Activated B cell treated with CpG ODN at 0.5 μM for 24 hours (primary cell): Measurements from ENCODE around the gene DIP2C. TPM values are rescaled to one million over a fixed set of nuclear protein-coding genes. Genes with fewer than 3 reads are reported as not detected.

ENCODE experiments used
- ATAC-seq: fragments of 200-7000 bp; cut with Tn5 transposase; one replicate; pipeline ENCODE4 v1.10.0; 2021; ENCODE audit warnings: low read depth, mild to moderate bottlenecking, moderate library complexity
- CTCF ChIA-PET: fragments of 350-600 bp; sonication (Branson Sonifier 250); formaldehyde crosslinking; loops from one replicate; lab custom pipeline; 2021; ENCODE audit warnings: antibody characterized with exemption; lab: Charles Lee
- POLR2A ChIA-PET: fragments of 350-600 bp; sonication (Branson Sonifier 250); formaldehyde crosslinking; loops from one replicate; lab custom pipeline; 2021; ENCODE audit warnings: antibody characterized with exemption; lab: Charles Lee
- DNase-seq: peaks from one replicate; pipeline ENCODE4 v3.0.0; 2022
- H3K27ac Mint-ChIP-seq: one replicate; pipeline ENCODE4 v1.8.0; 2020; ENCODE audit warnings: mixed read lengths
- H3K27me3 Mint-ChIP-seq: one replicate; pipeline ENCODE4 v1.8.0; 2021; ENCODE audit warnings: mixed read lengths
- H3K36me3 Mint-ChIP-seq: one replicate; pipeline ENCODE4 v1.8.0; 2021; ENCODE audit warnings: low read depth, mixed read lengths
- H3K4me1 Mint-ChIP-seq: one replicate; pipeline ENCODE4 v1.8.0; 2021; ENCODE audit warnings: mixed read lengths
- H3K4me3 Mint-ChIP-seq: one replicate; pipeline ENCODE4 v1.8.0; 2020; ENCODE audit warnings: mild to moderate bottlenecking, mixed read lengths
- H3K9me3 Mint-ChIP-seq: one replicate; pipeline ENCODE4 v1.8.0; 2020; ENCODE audit warnings: mixed read lengths
- intact Hi-C: fragments of 100-400 bp; cut with micrococcal nuclease; formaldehyde crosslinking; loops from one replicate; pipeline ENCODE4 v1.15.1; 2024
- total RNA-seq: library from RNA; stranded (reverse); gene quantifications from 2 replicates; pipeline ENCODE4 v1.2.3, GENCODE V29; 2022
- TF ChIP-seq, protein P1 (sequence below): fragments of 200-600 bp; IDR thresholded peaks from one replicate; pipeline ENCODE4 v1.8.0; 2022; ENCODE audit warnings: antibody characterized with exemption, mild to moderate bottlenecking

DIP2C gene
- total RNA-seq, 1 donor from 2014 or later, result 0.49 TPM

GRCh38 chr10:354901-355617 is 334.4 kb downstream of the DIP2C start:
- POLR2A ChIA-PET, result interaction anchor here (0.5 to 0.6 kb wide), 2 partner anchors 70 to 715 kb away, joined by 4 to 6 read pairs; no protein-coding TSS in a partner anchor

GRCh38 chr10:352476-353235 is 336.8 kb downstream of the DIP2C start:
- no peak for ATAC-seq
- DNase-seq, result no peak
- Mint-ChIP-seq H3K27ac (no peak overlapping the region), H3K4me1 (peaks cover 3% of the 10 kb centered on the region), H3K36me3 (no peaks in the 10 kb centered on the region), H3K4me3 (no peak overlapping the region), H3K9me3 (no peaks in the 10 kb centered on the region), H3K27me3 (no peaks in the 10 kb centered on the region)
- TF ChIP-seq, protein P1, sequence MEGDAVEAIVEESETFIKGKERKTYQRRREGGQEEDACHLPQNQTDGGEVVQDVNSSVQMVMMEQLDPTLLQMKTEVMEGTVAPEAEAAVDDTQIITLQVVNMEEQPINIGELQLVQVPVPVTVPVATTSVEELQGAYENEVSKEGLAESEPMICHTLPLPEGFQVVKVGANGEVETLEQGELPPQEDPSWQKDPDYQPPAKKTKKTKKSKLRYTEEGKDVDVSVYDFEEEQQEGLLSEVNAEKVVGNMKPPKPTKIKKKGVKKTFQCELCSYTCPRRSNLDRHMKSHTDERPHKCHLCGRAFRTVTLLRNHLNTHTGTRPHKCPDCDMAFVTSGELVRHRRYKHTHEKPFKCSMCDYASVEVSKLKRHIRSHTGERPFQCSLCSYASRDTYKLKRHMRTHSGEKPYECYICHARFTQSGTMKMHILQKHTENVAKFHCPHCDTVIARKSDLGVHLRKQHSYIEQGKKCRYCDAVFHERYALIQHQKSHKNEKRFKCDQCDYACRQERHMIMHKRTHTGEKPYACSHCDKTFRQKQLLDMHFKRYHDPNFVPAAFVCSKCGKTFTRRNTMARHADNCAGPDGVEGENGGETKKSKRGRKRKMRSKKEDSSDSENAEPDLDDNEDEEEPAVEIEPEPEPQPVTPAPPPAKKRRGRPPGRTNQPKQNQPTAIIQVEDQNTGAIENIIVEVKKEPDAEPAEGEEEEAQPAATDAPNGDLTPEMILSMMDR, result no peak
- ChIA-PET CTCF (no interaction called here), POLR2A (no interaction called here)
- intact Hi-C loops, result no loop called here

More at GRCh38 chr10:354901-355617, 334.4 kb downstream of the DIP2C start:
- no peaks in the 10 kb centered on the region for H3K36me3 Mint-ChIP-seq
- no peak for ATAC-seq
- no peaks in the 10 kb centered on the region for H3K9me3 Mint-ChIP-seq
- intact Hi-C loops, result loop anchor here (5.0 kb wide), 1 partner anchor 73 kb away; no protein-coding TSS in a partner anchor
- peaks cover 2% of the 10 kb centered on the region for H3K27me3 Mint-ChIP-seq
- TF ChIP-seq, protein P1, result no peak
- CTCF ChIA-PET, result no interaction called here
- H3K4me1 Mint-ChIP-seq, result peaks cover 3% of the 10 kb centered on the region
- H3K27ac Mint-ChIP-seq, result no peak overlapping the region
- no peak overlapping the region for H3K4me3 Mint-ChIP-seq
- DNase-seq, result no peak

DNA sequence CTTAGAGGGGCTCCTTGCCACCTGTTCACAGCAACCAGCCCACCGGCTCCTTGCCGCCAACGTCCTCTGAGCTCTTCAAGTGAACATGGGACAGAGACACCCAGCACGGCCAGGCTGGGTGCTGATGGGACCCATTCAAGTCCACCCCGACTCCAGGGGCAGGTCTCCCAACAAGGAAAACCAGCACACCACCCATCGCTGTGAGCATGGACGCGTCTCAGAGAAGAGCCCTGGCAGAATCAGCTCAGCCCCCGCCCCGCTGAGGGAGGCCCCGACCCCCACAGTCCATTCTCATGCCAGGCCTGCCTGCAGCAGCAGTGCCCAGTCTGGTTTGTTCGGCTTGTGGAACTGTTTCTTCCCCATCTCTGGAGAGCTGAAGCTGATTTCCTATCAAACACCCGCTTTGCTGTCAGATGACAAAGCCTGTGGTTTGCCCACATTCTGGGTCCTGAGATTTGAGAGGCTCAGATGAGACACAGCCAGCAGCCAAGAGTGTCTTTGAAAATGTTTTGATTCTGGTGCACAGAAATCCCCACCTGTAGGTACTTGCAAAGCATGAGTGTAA is 337.6 kb downstream of the DIP2C start:
- ChIA-PET POLR2A (no interaction called here), CTCF (no interaction called here)
- Mint-ChIP-seq H3K4me1 (peaks cover 3% of the 10 kb centered on the region), H3K27me3 (no peaks in the 10 kb centered on the region), H3K4me3 (no peak overlapping the region), H3K9me3 (no peaks in the 10 kb centered on the region), H3K36me3 (no peaks in the 10 kb centered on the region), H3K27ac (no peak overlapping the region)
- no peak for ATAC-seq
- TF ChIP-seq, protein P1, result no peak
- no peak for DNase-seq
- intact Hi-C loops, result no loop called here

DNA sequence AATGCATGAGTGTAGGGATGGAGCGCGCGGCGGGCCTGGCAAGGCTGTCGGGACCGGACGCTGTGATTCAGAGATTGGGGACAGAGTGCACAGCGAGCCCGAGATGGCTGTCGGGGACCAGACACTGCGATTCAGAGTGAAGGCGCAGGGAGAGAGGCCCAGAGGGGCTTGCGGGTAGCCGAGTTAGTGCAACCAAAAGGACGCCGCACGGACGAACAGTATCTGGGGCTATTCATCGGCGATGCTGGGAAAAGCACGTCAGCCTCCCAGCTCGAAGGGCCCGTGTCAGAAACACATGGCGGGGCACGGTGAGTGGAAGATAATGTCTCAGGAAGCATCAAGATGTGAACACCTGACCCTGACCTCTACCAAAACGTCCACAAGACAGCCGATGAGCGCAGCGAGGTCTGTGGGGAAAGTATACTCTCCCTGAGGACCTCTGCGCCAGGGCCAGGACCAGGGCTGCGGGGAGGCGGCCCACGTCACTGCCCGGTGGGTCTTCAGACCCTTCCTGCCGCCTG is 338.4 kb downstream of the DIP2C start:
- no peak overlapping the region for H3K4me3 Mint-ChIP-seq
- no peak overlapping the region for H3K27ac Mint-ChIP-seq
- DNase-seq (no peak), ATAC-seq (no peak)
- H3K4me1 Mint-ChIP-seq, result no peaks in the 10 kb centered on the region
- no peaks in the 10 kb centered on the region for H3K9me3 Mint-ChIP-seq
- ChIA-PET CTCF (no interaction called here), POLR2A (no interaction called here)
- TF ChIP-seq, protein P1, result no peak
- no peaks in the 10 kb centered on the region for H3K27me3 Mint-ChIP-seq
- intact Hi-C loops, result no loop called here
- H3K36me3 Mint-ChIP-seq, result no peaks in the 10 kb centered on the region

DNA sequence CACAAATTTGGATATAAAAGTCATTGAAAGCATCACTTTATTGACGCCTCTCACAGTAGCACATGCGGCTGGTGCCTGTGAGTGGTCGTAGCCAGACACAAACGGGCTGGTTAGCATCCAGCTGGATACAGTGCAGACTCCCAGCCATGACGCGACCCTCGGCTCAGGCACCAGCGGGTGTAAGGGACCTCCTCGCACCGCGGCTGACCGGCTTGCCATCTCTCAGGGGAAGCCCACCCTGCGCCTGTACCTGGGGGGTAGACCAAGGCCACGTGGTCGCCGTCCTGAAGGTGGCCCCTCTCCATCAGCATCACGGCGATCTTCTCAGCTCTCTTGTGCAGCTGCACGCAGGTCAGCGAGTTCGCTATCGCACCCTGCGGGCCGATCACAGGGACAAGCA is 340.4 kb downstream of the DIP2C start:
- TF ChIP-seq, protein P1, result no peak
- ATAC-seq (no peak), DNase-seq (no peak)
- Mint-ChIP-seq H3K4me3 (no peak overlapping the region), H3K4me1 (no peaks in the 10 kb centered on the region), H3K9me3 (no peaks in the 10 kb centered on the region), H3K27me3 (no peaks in the 10 kb centered on the region), H3K36me3 (no peaks in the 10 kb centered on the region), H3K27ac (no peak overlapping the region)
- ChIA-PET POLR2A (no interaction called here), CTCF (no interaction called here)
- intact Hi-C loops, result no loop called here
